Stimulated activated CD8-positive, alpha-beta memory T cell treated with anti-CD3 and anti-CD28 coated beads, Interleukin-15, amount 100 ng/mL, for 24 hours (primary cell): ENCODE results near the gene PLD3.

Experiments
- DNase-seq: peaks from one replicate; pipeline ENCODE4 v3.0.0-alpha.2; 2020; ENCODE audit warnings: low read depth

The PLD3 gene

GRCh38 chr19:40348125-40348913 is at the start of gene PLD3, which contains the start of gene C19orf47:
TSS of gene PLD3 (plus strand) at chr19:40348695. CDS start at chr19:40366484, 17,789 bp downstream.
TSS of gene C19orf47 (minus strand) at chr19:40348397. CDS start at chr19:40341857, 6,540 bp downstream.
- peak; percentile 95 for DNase-seq

- DNase-seq = no peak
These were observed 47.8 kb upstream of the PLD3 start for GRCh38 chr19:40300668-40301067.

- no peak for DNase-seq
These were observed 46.1 kb upstream of the PLD3 start for GRCh38 chr19:40302224-40303011.

GRCh38 chr19:40303765-40304164 is 44.7 kb upstream of the PLD3 start:
- DNase-seq = no peak

- DNase-seq = no peak
These were observed 44.2 kb upstream of the PLD3 start for GRCh38 chr19:40304306-40304705.

GRCh38 chr19:40305403-40305802 is 43.1 kb upstream of the PLD3 start:
- peak; percentile 26 for DNase-seq

- DNase-seq = no peak
These were observed 38.8 kb upstream of the PLD3 start for GRCh38 chr19:40309666-40310065.

GRCh38 chr19:40312533-40312932 is 36.0 kb upstream of the PLD3 start:
- DNase-seq = no peak

- no peak for DNase-seq
These were observed 35.1 kb upstream of the PLD3 start for GRCh38 chr19:40313229-40313983.

GRCh38 chr19:40314656-40315055 is 33.8 kb upstream of the PLD3 start:
- DNase-seq = no peak

- DNase-seq = no peak
These were observed 32.6 kb upstream of the PLD3 start for GRCh38 chr19:40315812-40316470.

GRCh38 chr19:40317338-40317737 is 31.2 kb upstream of the PLD3 start:
- DNase-seq = no peak

GRCh38 chr19:40320558-40320935 is 27.9 kb upstream of the PLD3 start:
- no peak for DNase-seq

GRCh38 chr19:40321076-40321475 is 27.4 kb upstream of the PLD3 start:
- DNase-seq = no peak

- DNase-seq = no peak
These were observed 26.8 kb upstream of the PLD3 start for GRCh38 chr19:40321566-40322270.

GRCh38 chr19:40322271-40322610 is 26.3 kb upstream of the PLD3 start:
- no peak for DNase-seq

- no peak for DNase-seq
These were observed 25.4 kb upstream of the PLD3 start for GRCh38 chr19:40322951-40323615.

GRCh38 chr19:40323705-40324104 is 24.8 kb upstream of the PLD3 start:
- DNase-seq = no peak

GRCh38 chr19:40326201-40326600 is 22.3 kb upstream of the PLD3 start:
- DNase-seq = no peak

- DNase-seq = no peak
These were observed 17.4 kb upstream of the PLD3 start for GRCh38 chr19:40331052-40331451.

GRCh38 chr19:40332669-40333068 is 15.8 kb upstream of the PLD3 start:
- no peak for DNase-seq
